DOHH2 (cell line): Measurements from ENCODE around the gene GPHN.

Source experiments
- H3F3A ChIP-seq: fragments of 200-600 bp; sonication (generic), shearing (Covaris generic); 2 replicates; pipeline ENCODE4 v1.6.0; 2016; ENCODE audit warnings: antibody characterized with exemption, mild to moderate bottlenecking; ENCODE audit not compliant: control insufficient read depth, insufficient read depth
- H3K27ac ChIP-seq: fragments of 200-600 bp; sonication (generic); 2 replicates; pipeline ENCODE4 v1.5.1; 2014; ENCODE audit warnings: low read depth, mild to moderate bottlenecking, low read length, moderate library complexity
- H3K27me3 ChIP-seq: fragments of 200-600 bp; sonication (generic); 2 replicates; pipeline ENCODE4 v1.6.1; 2014; ENCODE audit warnings: mild to moderate bottlenecking, low read length, mixed read lengths; ENCODE audit not compliant: control insufficient read depth
- H3K36me3 ChIP-seq: fragments of 200-600 bp; sonication (generic); 2 replicates; pipeline ENCODE4 v1.6.1; 2014; ENCODE audit warnings: mild to moderate bottlenecking, low read length, moderate library complexity, mixed read lengths; ENCODE audit not compliant: control insufficient read depth
- H3K4me1 ChIP-seq: fragments of 200-600 bp; sonication (generic); 2 replicates; pipeline ENCODE4 v1.6.1; 2014; ENCODE audit warnings: mild to moderate bottlenecking, low read length, mixed read lengths; ENCODE audit not compliant: control insufficient read depth
- H3K4me2 ChIP-seq: fragments of 200-600 bp; sonication (generic); 2 replicates; pipeline ENCODE4 v1.6.0; 2014; ENCODE audit warnings: mild to moderate bottlenecking, low read length, moderate library complexity
- H3K4me3 ChIP-seq: fragments of 200-600 bp; sonication (generic); 2 replicates; pipeline ENCODE4 v1.5.1; 2014; ENCODE audit warnings: mild to moderate bottlenecking, low read length, mixed read lengths
- H3K79me2 ChIP-seq: fragments of 200-600 bp; sonication (generic); 2 replicates; pipeline ENCODE4 v1.6.1; 2014; ENCODE audit warnings: mild to moderate bottlenecking, low read length, mixed read lengths; ENCODE audit not compliant: control insufficient read depth
- H3K9me2 ChIP-seq: fragments of 200-600 bp; sonication (generic); replicated peaks from 2 replicates; pipeline ENCODE4 v1.6.1; 2014; ENCODE audit warnings: mild to moderate bottlenecking, low read length, mixed read lengths; ENCODE audit not compliant: control insufficient read depth
- H3K9me3 ChIP-seq: fragments of 200-600 bp; sonication (generic); 2 replicates; pipeline ENCODE4 v1.6.1; 2014; ENCODE audit warnings: antibody characterized with exemption, low read length, mixed read lengths; ENCODE audit not compliant: control insufficient read depth, insufficient read depth
- H4K20me1 ChIP-seq: fragments of 200-600 bp; sonication (generic); 2 replicates; pipeline ENCODE4 v1.6.0; 2014; ENCODE audit warnings: low read depth, mild to moderate bottlenecking, antibody characterized with exemption, low read length, moderate library complexity; ENCODE audit not compliant: control insufficient read depth, insufficient read depth
- EZH2phosphoT487 ChIP-seq: fragments of 200-600 bp; sonication (generic); IDR thresholded peaks from 2 replicates; pipeline ENCODE4 v1.6.1; 2017; ENCODE audit warnings: borderline replicate concordance, mild to moderate bottlenecking, antibody characterized with exemption, low read length, moderate library complexity, mixed read lengths
- TF ChIP-seq, protein P1 (sequence below): fragments of 200-600 bp; sonication (generic); IDR thresholded peaks from one replicate; pipeline ENCODE4 v1.5.1; 2014; ENCODE audit warnings: antibody characterized with exemption, mild to moderate bottlenecking, low read depth, low read length; ENCODE audit not compliant: poor library complexity, severe bottlenecking

Gene GPHN

DNA sequence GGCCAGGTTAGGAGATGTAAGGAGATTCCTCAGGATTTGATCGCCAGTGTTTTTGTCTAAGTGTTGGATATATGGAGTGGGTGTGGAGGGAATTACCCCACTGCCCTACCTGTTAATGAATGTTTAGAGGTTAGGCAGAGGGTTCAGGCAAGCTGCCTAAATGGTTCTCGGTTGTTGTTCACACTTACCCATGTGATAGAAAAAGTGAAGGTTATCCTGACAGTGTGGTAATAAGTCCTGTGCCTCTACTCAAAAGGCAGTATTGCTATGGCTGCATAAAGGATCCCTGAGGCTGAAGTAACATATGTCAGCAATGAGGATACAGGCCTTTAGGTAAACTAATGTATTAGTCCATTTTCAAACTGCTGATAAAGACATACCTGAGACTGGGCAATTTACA is 112.0 kb downstream of the GPHN start:
- no peaks in the 10 kb centered on the region for H3K4me1 ChIP-seq
- no peaks in the 10 kb centered on the region for H3K9me2 ChIP-seq
- peaks cover 4% of the 10 kb centered on the region; the same call in 1 of the 2 replicates for H3K36me3 ChIP-seq
- H3K27me3 ChIP-seq, result no peaks in the 10 kb centered on the region
- no peak overlapping the region for H3K4me2 ChIP-seq
- peaks cover 85% of the 10 kb centered on the region for H3K79me2 ChIP-seq
- H3K4me3 ChIP-seq, result no peak overlapping the region
- TF ChIP-seq, protein P1, sequence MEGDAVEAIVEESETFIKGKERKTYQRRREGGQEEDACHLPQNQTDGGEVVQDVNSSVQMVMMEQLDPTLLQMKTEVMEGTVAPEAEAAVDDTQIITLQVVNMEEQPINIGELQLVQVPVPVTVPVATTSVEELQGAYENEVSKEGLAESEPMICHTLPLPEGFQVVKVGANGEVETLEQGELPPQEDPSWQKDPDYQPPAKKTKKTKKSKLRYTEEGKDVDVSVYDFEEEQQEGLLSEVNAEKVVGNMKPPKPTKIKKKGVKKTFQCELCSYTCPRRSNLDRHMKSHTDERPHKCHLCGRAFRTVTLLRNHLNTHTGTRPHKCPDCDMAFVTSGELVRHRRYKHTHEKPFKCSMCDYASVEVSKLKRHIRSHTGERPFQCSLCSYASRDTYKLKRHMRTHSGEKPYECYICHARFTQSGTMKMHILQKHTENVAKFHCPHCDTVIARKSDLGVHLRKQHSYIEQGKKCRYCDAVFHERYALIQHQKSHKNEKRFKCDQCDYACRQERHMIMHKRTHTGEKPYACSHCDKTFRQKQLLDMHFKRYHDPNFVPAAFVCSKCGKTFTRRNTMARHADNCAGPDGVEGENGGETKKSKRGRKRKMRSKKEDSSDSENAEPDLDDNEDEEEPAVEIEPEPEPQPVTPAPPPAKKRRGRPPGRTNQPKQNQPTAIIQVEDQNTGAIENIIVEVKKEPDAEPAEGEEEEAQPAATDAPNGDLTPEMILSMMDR, result no peak
- TF ChIP-seq EZH2phosphoT487, result no peak
- H3K27ac ChIP-seq, result no peak overlapping the region
- H3F3A ChIP-seq, result no peaks in the 10 kb centered on the region
- H4K20me1 ChIP-seq, result peaks cover 3% of the 10 kb centered on the region; the same call in 1 of the 2 replicates
- peaks cover 20% of the 10 kb centered on the region for H3K9me3 ChIP-seq

DNA sequence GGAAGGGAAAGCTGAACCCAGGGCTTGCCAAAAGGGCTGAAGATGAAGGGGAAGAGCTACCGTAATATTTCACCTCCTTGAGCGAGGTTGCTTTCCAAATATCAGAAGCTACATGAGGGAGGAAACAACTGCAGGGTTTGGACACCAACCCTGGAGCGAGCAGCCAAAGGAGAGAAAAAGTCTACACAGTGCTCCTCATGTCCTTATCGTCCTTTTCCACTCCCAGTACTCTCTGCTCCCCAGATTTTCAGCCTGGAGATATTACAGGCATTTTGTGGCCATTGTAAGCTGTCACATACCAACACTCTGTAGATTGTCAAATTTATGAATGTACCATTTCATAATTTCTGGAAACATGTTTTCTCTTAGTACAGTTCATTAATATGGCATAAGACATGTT is 115.9 kb downstream of the GPHN start:
- H3K27ac ChIP-seq, result no peak overlapping the region
- no peaks in the 10 kb centered on the region for H3K36me3 ChIP-seq
- H3K9me2 ChIP-seq, result no peaks in the 10 kb centered on the region
- no peaks in the 10 kb centered on the region for H3K4me1 ChIP-seq
- no peaks in the 10 kb centered on the region for H3F3A ChIP-seq
- H3K79me2 ChIP-seq, result peaks cover 79% of the 10 kb centered on the region
- peaks cover 3% of the 10 kb centered on the region; the same call in 1 of the 2 replicates for H4K20me1 ChIP-seq
- no peak for TF ChIP-seq EZH2phosphoT487
- TF ChIP-seq, protein P1, result no peak
- H3K4me2 ChIP-seq, result no peak overlapping the region
- H3K4me3 ChIP-seq, result no peak overlapping the region
- H3K9me3 ChIP-seq, result peaks cover 5% of the 10 kb centered on the region
- H3K27me3 ChIP-seq, result no peaks in the 10 kb centered on the region

DNA sequence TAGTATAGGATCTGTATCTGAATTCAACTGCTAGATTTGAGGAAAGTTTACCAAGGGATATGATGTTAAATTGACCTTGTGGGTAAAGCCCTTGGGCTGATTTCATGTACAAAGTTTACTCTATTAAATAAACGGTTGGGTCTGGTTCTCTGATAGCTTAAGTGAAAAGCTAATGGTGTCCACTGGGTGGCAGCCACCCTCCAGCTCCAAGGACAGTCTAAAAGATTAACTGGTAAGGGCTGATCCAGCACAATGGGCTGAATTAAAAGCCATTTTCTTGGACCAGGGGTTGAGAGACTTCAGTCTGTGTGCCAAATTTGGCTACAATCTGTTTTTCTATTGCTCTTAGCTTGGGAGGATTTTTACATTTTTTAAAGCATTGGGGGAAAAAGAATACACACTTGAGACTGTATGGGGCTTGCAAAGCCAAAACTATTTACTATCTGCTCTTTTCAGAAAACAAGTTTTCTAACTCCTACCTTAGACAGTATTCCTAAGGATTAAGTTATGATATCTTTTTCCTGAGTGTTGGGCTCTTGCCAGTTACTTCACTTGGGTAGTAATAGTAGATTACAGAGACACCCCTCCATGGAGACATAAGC is 116.5 kb downstream of the GPHN start:
- peaks cover 77% of the 10 kb centered on the region for H3K79me2 ChIP-seq

More for the DNA sequence above, 116.5 kb downstream of the GPHN start:
- no peak overlapping the region for H3K27ac ChIP-seq
- peaks cover 5% of the 10 kb centered on the region for H3K9me3 ChIP-seq
- H3K9me2 ChIP-seq, result no peaks in the 10 kb centered on the region
- no peak overlapping the region for H3K4me3 ChIP-seq
- H3K27me3 ChIP-seq, result no peaks in the 10 kb centered on the region
- peaks cover 3% of the 10 kb centered on the region; the same call in 1 of the 2 replicates for H4K20me1 ChIP-seq
- no peak overlapping the region for H3K4me2 ChIP-seq
- no peak for TF ChIP-seq EZH2phosphoT487
- TF ChIP-seq, protein P1, result peak; percentile 66
- no peaks in the 10 kb centered on the region for H3K4me1 ChIP-seq
- no peaks in the 10 kb centered on the region for H3F3A ChIP-seq
- H3K36me3 ChIP-seq, result no peaks in the 10 kb centered on the region
